Activated CD4-positive, alpha-beta T cell treated with anti-CD3 and anti-CD28 coated beads, Interleukin-10, Interleukin-2, amounts not matched to agents 100 ng/mL and 50 ng/mL, durations not matched to agents 16 hours and 8 hours (primary cell): ENCODE results near the gene BAIAP2.

Source experiments
- DNase-seq: peaks from one replicate; pipeline ENCODE4 v3.0.0-alpha.2; 2020

BAIAP2 gene

GRCh38 chr17:81115749-81116464 lies 81.0 kb downstream of the BAIAP2 start:
- DNase-seq: no peak

GRCh38 chr17:81116704-81117103 lies 81.8 kb downstream of the BAIAP2 start:
- no peak for DNase-seq

- DNase-seq: no peak
Observed at GRCh38 chr17:81117672-81118198, 82.8 kb downstream of the BAIAP2 start.

- DNase-seq: no peak
Observed at GRCh38 chr17:81118308-81119221, 83.6 kb downstream of the BAIAP2 start.

GRCh38 chr17:81119223-81120148 lies 84.5 kb downstream of the BAIAP2 start:
- DNase-seq: peak; percentile 90

- DNase-seq: no peak
Observed at GRCh38 chr17:81120149-81120484, 85.2 kb downstream of the BAIAP2 start.

- DNase-seq: no peak
Observed at GRCh38 chr17:81120695-81121621, 86.0 kb downstream of the BAIAP2 start.

- no peak for DNase-seq
Observed at GRCh38 chr17:81121841-81122733, 87.1 kb downstream of the BAIAP2 start.

- DNase-seq: no peak
Observed at GRCh38 chr17:81123052-81124048, 88.4 kb downstream of the BAIAP2 start.

- no peak for DNase-seq
Observed at GRCh38 chr17:81124377-81124776, 89.4 kb downstream of the BAIAP2 start.

GRCh38 chr17:81125573-81126081 lies 90.7 kb downstream of the BAIAP2 start:
- DNase-seq: no peak

GRCh38 chr17:81126281-81127132 lies 91.6 kb downstream of the BAIAP2 start:
- no peak for DNase-seq

- DNase-seq: no peak
Observed at GRCh38 chr17:81127133-81127455, 92.1 kb downstream of the BAIAP2 start.

GRCh38 chr17:81127526-81128177 lies 92.7 kb downstream of the BAIAP2 start:
- no peak for DNase-seq

- DNase-seq: no peak
Observed at GRCh38 chr17:81128338-81128737, 93.4 kb downstream of the BAIAP2 start.

GRCh38 chr17:81128774-81129173 lies 93.8 kb downstream of the BAIAP2 start:
- DNase-seq: no peak

- no peak for DNase-seq
Observed at GRCh38 chr17:81129289-81129688, 94.3 kb downstream of the BAIAP2 start.
